KOPT-K1 (cell line): ENCODE results near the gene PRMT5.
A peak's percentile ranks its signal among the peaks of the same experiment; 100 is the strongest.
"Not testable (repeated sequence)": the region's sequence is repeated elsewhere in the genome, so short reads cannot be mapped to it uniquely, and the experiment has no call there.

ENCODE experiments used
- H3K27ac ChIP-seq: fragments of 200-600 bp; sonication (generic); 2 replicates; pipeline ENCODE4 v1.5.1; 2016; ENCODE audit warnings: antibody characterized with exemption, mild to moderate bottlenecking, low read depth, low read length; ENCODE audit not compliant: poor library complexity, severe bottlenecking
- H3K36me3 ChIP-seq: fragments of 200-600 bp; sonication (generic); 2 replicates; pipeline ENCODE4 v1.5.1; 2017; ENCODE audit warnings: antibody characterized with exemption, mild to moderate bottlenecking, low read length, moderate library complexity; ENCODE audit not compliant: insufficient read depth
- H3K9me3 ChIP-seq: fragments of 200-600 bp; sonication (generic); 2 replicates; pipeline ENCODE4 v1.5.1; 2017; ENCODE audit warnings: antibody characterized with exemption, low read length, mild to moderate bottlenecking; ENCODE audit not compliant: insufficient read depth, poor library complexity, severe bottlenecking

PRMT5 gene

DNA sequence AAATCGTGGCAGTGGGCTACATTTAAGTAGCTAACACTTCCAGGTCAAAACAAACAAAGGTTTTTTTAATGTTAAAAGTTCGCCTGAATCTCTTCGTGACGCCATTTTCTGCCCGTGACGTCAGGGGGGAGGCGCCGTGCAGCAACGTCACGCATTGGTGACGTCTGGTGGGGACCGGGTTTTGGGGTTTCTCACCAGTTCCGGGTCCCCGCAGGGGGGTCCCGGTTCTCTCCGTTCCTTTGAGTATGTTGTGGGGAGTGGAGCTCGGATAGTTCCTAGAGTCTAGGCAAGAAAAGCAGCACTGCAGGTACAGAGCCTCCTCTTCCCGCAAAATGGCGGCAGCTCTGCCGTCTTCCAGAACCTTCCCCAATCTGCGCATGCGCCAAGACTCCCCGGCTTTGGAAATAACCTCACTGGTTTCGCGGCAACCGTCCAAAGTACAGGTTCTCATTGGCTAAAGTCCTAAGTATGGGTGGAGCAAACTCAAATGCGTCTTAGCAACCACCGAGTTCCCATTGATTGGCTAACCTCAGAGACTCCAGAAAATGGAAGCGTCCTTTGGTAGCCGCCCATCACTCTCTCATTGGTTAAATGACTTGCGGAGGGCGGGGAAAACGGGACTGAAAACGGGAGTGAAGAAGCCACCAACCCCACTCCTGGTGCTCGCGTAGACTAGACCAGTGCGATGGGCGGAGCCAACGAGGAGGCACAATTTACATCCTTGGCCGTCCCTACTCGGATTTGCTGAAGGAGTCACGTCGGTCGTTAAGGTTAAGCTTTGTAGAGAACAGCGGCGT lies 10.2 kb downstream of the PRMT5 start, which contains the start of gene RBM23:
Gene RBM23 (minus strand): TSS at position 346 of the 797 bp plus-strand sequence.
- peak within 1 kb of the TSS; percentile 88 for H3K27ac ChIP-seq
- no peaks in the 10 kb centered on the region for H3K9me3 ChIP-seq
- peaks cover 68% of the 10 kb centered on the region for H3K36me3 ChIP-seq

DNA sequence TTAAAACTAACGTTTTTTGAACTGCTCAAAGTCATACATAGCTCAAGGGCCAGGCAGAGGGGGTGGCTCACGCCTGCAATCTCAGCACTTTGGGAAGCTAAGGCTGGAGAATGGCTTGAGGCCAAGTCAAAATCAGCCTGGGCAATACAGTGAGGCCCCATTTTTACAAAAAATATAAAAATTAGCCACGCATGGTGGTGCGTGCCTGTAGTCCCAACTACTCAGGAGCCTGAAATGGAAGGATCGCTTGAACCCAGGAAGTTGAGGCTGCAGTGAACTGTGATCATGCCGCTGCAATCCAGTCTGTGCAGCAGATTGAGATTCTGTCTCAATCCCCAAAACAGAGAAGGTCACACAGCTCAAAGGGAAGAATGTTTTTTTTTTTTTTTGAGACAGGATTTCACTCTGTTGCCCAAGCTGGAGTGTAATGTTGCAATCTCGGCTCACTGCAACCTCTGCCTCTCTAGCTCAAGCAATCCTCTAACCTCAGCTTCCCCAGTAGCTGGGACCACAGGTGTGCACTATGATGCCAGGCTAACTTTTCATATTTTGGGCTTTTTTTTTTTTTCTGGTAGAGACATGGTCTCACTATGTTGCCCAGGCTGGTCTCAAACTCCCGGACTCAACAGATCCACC lies 13.2 kb downstream of the PRMT5 start:
- no peaks in the 10 kb centered on the region for H3K9me3 ChIP-seq
- no peak overlapping the region for H3K27ac ChIP-seq
- H3K36me3 ChIP-seq = peaks cover 47% of the 10 kb centered on the region

DNA sequence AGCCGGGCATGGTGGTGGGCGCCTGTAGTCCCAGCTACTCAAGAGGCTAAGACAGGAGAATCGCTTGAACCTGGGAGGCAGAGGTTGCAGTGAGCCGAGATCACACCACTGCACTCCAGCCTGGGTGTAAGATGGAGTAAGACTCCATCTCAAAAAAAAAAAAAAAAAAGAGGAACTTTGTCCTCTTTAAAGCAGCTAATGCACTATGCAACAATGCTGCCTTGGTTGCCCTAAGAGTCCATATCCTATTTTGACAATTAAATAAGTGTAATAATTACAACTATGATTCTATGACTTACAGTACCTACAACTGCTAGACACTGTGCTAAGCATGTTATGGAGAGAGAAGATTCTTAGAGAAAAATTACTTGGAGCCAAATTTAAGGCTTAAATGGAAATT lies 14.3 kb downstream of the PRMT5 start:
- H3K27ac ChIP-seq, H3K9me3 ChIP-seq: not testable (repeated sequence)
- peaks cover 47% of the 10 kb centered on the region for H3K36me3 ChIP-seq

DNA sequence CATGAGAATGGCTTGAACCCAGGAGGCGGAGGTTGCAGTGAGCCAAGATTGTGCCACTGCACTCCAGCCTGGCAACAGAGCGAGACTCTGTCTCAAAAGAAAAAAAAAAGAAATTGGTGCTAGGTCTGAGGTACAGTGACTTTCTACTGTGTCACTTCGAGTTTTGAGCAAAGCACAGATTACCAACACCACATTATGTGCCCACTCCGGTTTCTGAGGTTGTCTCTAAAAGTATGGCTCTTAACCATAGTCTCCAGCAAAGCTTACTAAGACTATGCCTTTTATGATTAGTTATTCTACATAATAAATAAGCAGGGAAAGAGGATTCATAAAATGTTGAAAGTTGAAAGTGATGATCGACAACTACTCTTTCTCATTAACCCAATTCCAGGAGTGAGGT lies 18.3 kb downstream of the PRMT5 start:
- Histone ChIP-seq H3K9me3 (no peaks in the 10 kb centered on the region), H3K36me3 (peaks cover 73% of the 10 kb centered on the region), H3K27ac (no peak overlapping the region)

DNA sequence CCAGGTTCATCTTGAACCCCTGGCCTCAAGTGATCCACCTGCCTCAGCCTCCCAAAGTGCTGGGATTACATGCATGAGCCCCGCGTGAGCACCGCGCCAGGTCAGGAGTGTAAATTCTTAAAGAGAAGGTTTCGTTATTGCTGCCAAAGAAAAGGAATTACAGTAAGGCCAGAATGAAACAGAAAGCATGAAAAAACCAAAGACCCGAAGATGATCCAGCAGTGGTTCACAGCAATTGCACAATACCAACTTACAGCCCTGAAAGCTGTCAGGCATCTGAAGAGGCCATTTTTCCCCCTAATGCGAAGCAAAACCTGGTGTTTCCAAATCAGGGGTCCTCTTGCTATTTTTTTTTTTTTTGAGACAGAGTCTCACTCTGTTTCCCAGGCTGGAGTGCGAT lies 20.6 kb downstream of the PRMT5 start:
- Histone ChIP-seq H3K36me3 (peaks cover 80% of the 10 kb centered on the region), H3K27ac (no peak overlapping the region), H3K9me3 (no peaks in the 10 kb centered on the region)

DNA sequence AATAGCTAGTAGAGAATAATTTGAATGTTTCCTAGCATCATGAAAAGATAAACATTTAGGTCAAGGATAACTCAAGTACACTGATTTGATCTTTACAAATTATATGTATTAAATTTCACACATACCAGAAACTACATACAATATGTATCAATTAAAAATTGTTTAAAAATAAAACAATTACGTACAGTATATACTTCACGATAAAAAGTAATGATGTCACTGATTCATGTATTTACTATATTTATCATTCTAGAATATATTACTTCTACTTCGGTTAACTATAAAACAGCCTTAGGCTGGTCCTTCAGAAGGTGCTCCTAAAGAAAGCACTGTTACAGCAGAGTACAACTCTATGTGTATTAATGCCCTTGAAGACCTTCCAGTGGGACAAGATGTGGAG lies 21.7 kb downstream of the PRMT5 start:
- H3K9me3 ChIP-seq = no peaks in the 10 kb centered on the region
- H3K27ac ChIP-seq = no peak overlapping the region
- peaks cover 92% of the 10 kb centered on the region for H3K36me3 ChIP-seq

DNA sequence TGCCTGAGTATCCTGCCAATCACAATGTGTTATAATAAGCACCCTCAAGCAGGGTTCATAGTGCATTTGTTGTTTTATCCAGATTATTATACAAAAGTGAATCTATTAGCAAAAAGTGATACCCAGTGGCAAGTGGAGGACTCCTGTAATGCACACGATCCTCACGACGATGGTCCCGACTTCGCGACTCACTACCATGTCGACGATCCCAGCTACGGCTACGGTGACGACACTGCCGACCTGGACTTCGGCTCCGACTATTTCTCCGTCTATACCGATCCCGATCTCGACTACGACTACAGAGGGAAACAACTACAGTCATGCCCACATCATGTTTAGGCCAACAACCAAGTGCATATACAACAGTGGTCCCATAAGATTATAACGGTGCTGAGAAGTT lies 23.1 kb downstream of the PRMT5 start:
- H3K27ac ChIP-seq = no peak overlapping the region
- no peaks in the 10 kb centered on the region for H3K9me3 ChIP-seq
- peaks cover 100% of the 10 kb centered on the region for H3K36me3 ChIP-seq

DNA sequence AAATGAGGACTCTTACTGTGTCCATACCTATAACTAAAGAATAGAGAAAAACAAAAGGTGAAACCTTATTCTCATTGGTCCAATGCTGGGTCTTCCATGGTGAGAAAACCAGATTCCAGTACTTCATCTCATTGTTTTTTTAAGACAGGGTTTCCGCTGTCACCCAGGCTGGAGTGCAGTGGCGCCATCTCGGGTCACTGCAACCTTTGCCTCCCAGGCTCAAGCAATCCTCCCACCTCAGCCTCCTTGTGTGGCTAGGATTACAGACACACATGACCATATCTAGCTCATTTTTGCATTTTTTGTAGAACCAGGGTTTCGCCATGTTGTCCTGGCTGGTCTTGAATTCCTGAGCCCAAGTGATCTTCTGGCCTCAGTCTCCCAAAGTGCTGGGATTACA lies 23.5 kb downstream of the PRMT5 start:
- Histone ChIP-seq H3K36me3 (peaks cover 100% of the 10 kb centered on the region), H3K9me3 (no peaks in the 10 kb centered on the region), H3K27ac (no peak overlapping the region)

DNA sequence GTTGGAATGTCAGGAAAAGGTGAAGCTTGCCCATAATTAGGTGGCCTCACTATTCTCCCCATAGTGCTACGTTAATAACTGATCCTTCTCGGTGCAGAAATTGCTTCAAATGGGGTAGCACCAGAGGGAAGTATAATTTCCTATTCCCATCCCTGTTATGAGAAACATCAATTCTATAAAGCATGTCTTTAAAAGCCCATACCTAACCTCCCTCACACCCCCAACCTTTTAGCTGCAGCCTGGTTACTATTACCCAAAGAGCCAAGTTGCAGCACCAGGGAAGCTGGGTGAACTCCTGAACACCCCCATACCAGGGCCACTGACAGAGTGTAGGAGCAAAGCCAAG lies 25.5 kb downstream of the PRMT5 start:
- H3K36me3 ChIP-seq = peaks cover 100% of the 10 kb centered on the region
- H3K27ac ChIP-seq = no peak overlapping the region
- H3K9me3 ChIP-seq = no peaks in the 10 kb centered on the region

DNA sequence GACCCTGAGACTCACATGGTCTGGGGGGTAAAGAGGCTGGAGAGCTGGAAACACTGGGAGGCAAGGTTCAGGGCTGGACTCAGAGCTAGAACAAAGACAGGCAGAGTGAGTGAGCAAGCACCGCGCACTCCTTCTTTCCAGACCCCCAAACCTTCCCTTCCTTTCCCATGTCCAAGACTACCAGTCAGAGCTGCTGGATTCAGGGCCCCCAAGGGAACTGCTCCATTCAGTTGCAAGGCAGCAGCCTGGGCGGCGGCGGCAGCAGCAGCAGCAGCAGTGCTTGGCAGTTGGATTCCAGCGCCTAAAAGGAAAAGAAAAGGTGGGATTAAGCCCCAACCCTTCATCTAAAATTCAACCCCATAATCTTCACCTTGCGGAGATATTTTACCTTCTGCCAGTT lies 27.4 kb downstream of the PRMT5 start:
- Histone ChIP-seq H3K27ac (no peak overlapping the region), H3K36me3 (peaks cover 92% of the 10 kb centered on the region), H3K9me3 (no peaks in the 10 kb centered on the region)

DNA sequence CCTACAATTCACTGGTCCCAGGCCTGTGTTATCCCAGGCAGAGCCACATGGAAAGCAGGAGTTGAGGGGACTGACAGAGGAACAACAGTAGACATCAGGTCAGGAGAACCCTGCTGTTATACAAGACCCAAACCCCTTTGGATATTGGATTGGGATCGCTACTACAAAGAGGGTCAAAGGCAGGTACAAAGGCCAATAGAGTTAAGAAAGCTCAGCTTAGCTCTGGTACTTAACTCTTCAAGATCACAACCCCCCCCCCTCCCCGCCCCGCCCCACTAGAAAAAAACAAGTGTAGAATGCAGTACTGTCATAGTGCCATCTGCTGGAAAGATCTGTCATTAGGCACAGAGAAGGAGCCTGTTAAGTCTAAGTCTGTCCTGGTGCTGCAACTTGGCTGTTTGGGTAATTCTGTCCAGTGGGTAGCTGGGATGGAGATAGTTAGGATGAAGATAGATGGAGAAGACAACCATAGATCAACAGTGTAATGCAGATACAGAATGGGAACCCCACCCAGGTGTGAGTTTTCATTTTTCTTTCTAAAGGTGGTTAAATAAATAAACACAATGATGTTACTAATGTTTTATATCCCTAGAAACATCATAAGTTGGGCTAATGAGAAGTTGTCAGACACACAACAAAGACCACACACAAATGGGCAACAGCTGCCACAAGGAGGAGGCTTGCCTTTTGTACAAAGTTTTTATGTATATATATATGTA lies 28.9 kb downstream of the PRMT5 start:
- H3K9me3 ChIP-seq = no peaks in the 10 kb centered on the region
- no peak overlapping the region for H3K27ac ChIP-seq
- H3K36me3 ChIP-seq = peaks cover 76% of the 10 kb centered on the region

DNA sequence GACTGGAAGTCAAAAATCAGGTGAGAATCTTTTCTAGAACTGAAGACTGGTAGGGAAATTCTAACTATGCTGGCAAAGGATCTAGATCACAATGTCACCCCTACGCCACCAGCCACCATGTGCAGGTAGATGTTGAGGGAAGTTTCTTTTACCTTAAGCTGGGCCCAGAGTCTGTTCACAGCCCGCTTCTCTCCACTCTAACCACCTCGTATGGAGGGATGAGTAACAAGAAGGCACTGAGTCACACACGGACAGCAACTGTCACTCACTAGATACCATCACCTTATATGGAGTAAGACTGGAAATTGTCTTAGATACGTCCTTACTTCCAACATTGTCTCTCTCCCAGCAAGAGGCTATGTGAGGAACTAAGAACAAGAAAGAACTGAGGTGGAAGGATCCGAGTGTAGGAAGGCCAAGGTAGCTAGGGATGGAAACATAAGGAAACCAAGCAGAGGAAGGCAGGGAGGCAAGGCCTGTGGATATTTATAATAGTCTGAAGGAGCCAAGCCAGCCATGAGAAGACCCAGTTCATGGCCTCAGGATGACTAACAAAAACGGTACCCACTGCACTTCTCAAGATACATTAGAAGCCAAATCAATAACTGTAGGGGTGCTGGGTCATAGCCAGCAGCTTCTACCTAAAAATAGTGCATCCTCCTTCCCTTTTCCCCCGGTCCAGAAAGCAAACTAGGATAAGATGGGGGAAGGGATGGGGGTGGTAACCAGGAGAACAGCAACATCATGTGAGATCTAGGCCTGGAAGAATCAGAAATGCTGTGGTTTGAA lies 30.7 kb downstream of the PRMT5 start:
- no peaks in the 10 kb centered on the region for H3K9me3 ChIP-seq
- peaks cover 59% of the 10 kb centered on the region for H3K36me3 ChIP-seq
- no peak overlapping the region for H3K27ac ChIP-seq

DNA sequence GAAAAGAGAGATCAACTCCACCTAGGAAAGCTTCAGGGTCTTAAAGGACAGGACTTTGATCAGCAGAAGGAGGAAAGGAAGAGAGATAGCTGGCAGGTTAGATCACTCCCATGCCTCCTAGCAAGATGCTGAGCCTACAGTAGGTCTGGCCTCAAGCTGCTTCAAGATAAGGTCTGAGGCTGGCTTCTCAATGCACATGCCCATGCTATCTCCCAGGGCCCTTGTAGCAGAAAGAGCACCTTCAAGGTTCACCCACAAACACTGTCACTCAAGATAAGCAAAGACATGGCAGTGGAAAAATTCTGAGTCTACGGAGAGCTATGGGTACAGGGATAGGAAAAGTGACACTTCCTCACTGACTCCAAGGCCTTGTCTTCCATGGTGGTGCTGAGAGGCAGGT lies 31.8 kb downstream of the PRMT5 start:
- H3K27ac ChIP-seq = no peak overlapping the region
- H3K36me3 ChIP-seq = peaks cover 47% of the 10 kb centered on the region
- H3K9me3 ChIP-seq = no peaks in the 10 kb centered on the region

DNA sequence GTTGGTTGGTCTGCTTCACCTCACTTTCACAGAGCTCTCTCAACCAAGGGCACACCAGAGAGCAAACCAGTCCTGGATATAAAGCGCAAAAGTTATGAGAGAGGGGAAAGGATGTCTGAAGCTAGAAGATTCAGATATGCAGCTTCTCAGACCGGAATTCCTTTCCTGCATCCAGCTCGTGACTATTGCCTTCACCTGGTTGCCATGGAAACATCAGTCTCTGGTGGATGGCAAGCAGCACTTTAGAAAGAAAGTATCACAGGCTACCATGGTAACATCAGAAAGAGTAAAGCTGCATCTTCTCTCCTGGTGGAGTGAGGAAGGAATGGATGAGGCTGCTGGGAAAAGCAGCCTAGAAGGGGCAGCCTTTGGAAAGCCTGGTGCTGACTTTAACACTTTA lies 32.4 kb downstream of the PRMT5 start:
- Histone ChIP-seq H3K27ac (no peak overlapping the region), H3K36me3 (peaks cover 41% of the 10 kb centered on the region), H3K9me3 (no peaks in the 10 kb centered on the region)

DNA sequence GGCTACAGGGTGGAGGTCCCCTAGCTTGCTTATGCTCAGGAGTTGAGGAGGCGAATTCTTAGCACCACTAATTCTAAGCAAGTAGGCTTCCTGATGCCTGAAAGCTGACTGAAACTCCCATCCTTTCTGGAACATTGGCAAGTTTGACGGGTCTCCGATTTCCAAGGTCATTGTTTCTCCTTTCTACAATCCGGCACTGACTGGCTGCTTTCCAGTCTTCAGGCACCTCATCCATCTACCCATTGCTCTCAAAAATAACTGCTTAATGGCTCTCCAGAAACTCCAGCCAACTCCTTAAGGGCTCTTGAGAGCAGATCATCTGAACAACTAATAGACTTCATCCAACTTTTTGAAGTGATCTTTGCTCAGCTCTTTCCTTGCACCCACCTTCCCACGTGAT lies 32.8 kb downstream of the PRMT5 start:
- Histone ChIP-seq H3K36me3 (peaks cover 37% of the 10 kb centered on the region), H3K9me3 (no peaks in the 10 kb centered on the region), H3K27ac (no peak overlapping the region)
